Coronary artery (tissue), 2 donors: Measurements from ENCODE around the gene CAPN2.

Experiments
- DNase-seq: peaks from one replicate; pipeline ENCODE4 v3.0.0-alpha.2; 2017; ENCODE audit warnings: low spot score
- H3K27ac ChIP-seq, 2 donors: fragments of 200-600 bp; sonication (generic); one replicate each; pipeline ENCODE4 v1.5.1; 2016 to 2019
- H3K4me3 ChIP-seq: fragments of 200-600 bp; sonication (generic); 2 replicates; pipeline ENCODE4 v1.5.1; 2016; ENCODE audit warnings: mild to moderate bottlenecking, moderate library complexity
- CTCF ChIP-seq: fragments of 200-600 bp; sonication (generic); IDR thresholded peaks from one replicate; pipeline ENCODE4 v1.5.1; 2019; ENCODE audit warnings: antibody characterized with exemption

Gene CAPN2

GRCh38 chr1:223750730-223751570 is 38.6 kb downstream of the CAPN2 start:
- no peak overlapping the region for H3K27ac ChIP-seq
- H3K4me3 ChIP-seq = no peak overlapping the region
- DNase-seq = no peak
- no peak for TF ChIP-seq CTCF

DNA sequence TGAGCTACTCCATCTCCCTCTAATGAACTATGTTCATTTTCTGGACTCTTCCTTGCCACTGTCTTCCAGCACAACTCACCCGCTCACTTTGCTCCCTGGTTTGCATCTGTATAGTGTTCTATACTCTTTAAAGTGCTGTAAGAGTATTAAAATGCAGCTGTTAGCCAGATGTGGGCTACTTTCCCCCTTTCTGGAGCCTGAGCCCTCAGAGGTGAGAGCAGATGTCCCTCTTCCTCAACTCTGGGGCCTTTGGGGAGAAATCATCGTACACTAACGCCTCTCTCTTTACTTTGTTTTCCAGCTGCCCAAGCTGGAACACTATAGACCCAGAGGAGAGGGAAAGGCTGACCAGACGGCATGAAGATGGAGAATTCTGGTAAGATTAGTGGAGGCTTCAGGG is 39.4 kb downstream of the CAPN2 start:
- Histone ChIP-seq H3K27ac (no peak overlapping the region), H3K4me3 (no peak overlapping the region)
- TF ChIP-seq CTCF = no peak
- no peak for DNase-seq

GRCh38 chr1:223752721-223753515 is 40.6 kb downstream of the CAPN2 start:
- H3K4me3 ChIP-seq = no peak overlapping the region
- no peak overlapping the region for H3K27ac ChIP-seq
- no peak for TF ChIP-seq CTCF
- no peak for DNase-seq

- no peak for DNase-seq
- no peak overlapping the region for H3K27ac ChIP-seq
- TF ChIP-seq CTCF = no peak
These were observed 42.5 kb downstream of the CAPN2 start for GRCh38 chr1:223754681-223755431.

GRCh38 chr1:223755432-223755792 is 43.1 kb downstream of the CAPN2 start:
- H3K27ac ChIP-seq = no peak overlapping the region

More at GRCh38 chr1:223754681-223755431, 42.5 kb downstream of the CAPN2 start:
- H3K4me3 ChIP-seq = no peak overlapping the region

More at GRCh38 chr1:223755432-223755792, 43.1 kb downstream of the CAPN2 start:
- no peak for TF ChIP-seq CTCF
- no peak overlapping the region for H3K4me3 ChIP-seq
- no peak for DNase-seq
